ENCODE results near the gene GPR45.

The GPR45 gene

GRCh38 chr2:105224444-105224843 is 17.1 kb upstream of the GPR45 start:
- no peak overlapping the region for H3K4me3 ChIP-seq (ENCODE audit: low read depth in 1 of 2, low read length in 1 of 2)
- TF ChIP-seq, protein P1, sequence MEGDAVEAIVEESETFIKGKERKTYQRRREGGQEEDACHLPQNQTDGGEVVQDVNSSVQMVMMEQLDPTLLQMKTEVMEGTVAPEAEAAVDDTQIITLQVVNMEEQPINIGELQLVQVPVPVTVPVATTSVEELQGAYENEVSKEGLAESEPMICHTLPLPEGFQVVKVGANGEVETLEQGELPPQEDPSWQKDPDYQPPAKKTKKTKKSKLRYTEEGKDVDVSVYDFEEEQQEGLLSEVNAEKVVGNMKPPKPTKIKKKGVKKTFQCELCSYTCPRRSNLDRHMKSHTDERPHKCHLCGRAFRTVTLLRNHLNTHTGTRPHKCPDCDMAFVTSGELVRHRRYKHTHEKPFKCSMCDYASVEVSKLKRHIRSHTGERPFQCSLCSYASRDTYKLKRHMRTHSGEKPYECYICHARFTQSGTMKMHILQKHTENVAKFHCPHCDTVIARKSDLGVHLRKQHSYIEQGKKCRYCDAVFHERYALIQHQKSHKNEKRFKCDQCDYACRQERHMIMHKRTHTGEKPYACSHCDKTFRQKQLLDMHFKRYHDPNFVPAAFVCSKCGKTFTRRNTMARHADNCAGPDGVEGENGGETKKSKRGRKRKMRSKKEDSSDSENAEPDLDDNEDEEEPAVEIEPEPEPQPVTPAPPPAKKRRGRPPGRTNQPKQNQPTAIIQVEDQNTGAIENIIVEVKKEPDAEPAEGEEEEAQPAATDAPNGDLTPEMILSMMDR (IDR thresholded peaks at IDR 0.05), result no peak
- H3K27me3 ChIP-seq, result no peaks in the 10 kb centered on the region
- no peak overlapping the region for H3K27ac ChIP-seq
- H3K9me3 ChIP-seq, result no peaks in the 10 kb centered on the region
- no peaks in the 10 kb centered on the region for H3K36me3 ChIP-seq
- H3K4me1 ChIP-seq (ENCODE audit: control insufficient read depth in 1 of 2, insufficient read depth in 1 of 2, low read depth in 1 of 2, low read length in 1 of 2), result no peaks in the 10 kb centered on the region

DNA sequence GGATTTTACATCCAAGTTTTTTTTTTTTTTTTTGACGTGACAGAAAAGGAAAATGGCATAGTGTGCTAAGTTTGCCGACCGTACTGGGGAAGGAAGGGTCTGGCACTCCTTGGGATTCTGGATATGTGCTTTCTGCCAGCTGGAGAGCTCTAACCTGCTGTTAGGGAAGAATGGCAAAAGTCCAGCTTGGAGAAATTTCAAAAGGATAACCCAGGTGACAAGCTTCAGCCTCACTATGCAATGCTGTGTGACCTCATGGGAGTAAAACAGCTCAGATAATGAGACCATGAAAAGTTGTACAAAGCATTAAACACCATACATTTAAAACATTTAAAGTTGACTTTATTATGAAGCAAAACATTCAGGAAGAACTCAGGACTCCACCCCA is 10.3 kb upstream of the GPR45 start:
- Histone ChIP-seq H3K9me3 (no peaks in the 10 kb centered on the region), H3K4me3 (ENCODE audit: low read depth in 1 of 2, low read length in 1 of 2) (no peak overlapping the region), H3K4me1 (ENCODE audit: control insufficient read depth in 1 of 2, insufficient read depth in 1 of 2, low read depth in 1 of 2, low read length in 1 of 2) (no peaks in the 10 kb centered on the region), H3K36me3 (no peaks in the 10 kb centered on the region), H3K27ac (no peak overlapping the region), H3K27me3 (peaks cover 11% of the 10 kb centered on the region)
- TF ChIP-seq, protein P1 (IDR thresholded peaks at IDR 0.05), result no peak

GRCh38 chr2:105235388-105236059 is 6.0 kb upstream of the GPR45 start:
- H3K36me3 ChIP-seq, result no peaks in the 10 kb centered on the region
- no peaks in the 10 kb centered on the region for H3K9me3 ChIP-seq
- no peak overlapping the region for H3K27ac ChIP-seq
- H3K4me1 ChIP-seq (ENCODE audit: control insufficient read depth in 1 of 2, insufficient read depth in 1 of 2, low read depth in 1 of 2, low read length in 1 of 2), result peaks cover 0 to 7% of the 10 kb centered on the region in 2 experiments
- peaks cover 33% of the 10 kb centered on the region for H3K27me3 ChIP-seq
- no peak overlapping the region for H3K4me3 ChIP-seq (ENCODE audit: low read depth in 1 of 2, low read length in 1 of 2)
- TF ChIP-seq, protein P1 (IDR thresholded peaks at IDR 0.05), result no peak

DNA sequence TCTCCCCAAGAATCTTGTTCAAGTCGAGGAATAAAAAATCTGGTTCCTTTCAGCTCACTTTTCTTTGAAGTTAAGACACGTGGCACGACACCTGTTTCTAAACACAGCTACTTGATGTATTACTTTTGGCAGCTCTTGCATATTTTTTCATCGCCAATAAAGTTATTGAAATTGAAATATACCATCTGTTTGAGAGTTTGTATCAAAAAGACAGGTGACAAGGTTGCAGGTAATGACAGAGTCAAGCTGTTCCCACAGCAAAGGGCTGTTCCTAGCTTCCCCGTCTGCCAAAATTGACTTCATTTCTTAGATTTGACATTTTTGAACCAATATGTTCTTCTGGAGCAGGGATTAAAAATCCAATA is 5.5 kb upstream of the GPR45 start:
- H3K36me3 ChIP-seq, result no peaks in the 10 kb centered on the region
- H3K4me3 ChIP-seq (ENCODE audit: low read depth in 1 of 2, low read length in 1 of 2), result no peak overlapping the region
- H3K4me1 ChIP-seq (ENCODE audit: control insufficient read depth in 1 of 2, insufficient read depth in 1 of 2, low read depth in 1 of 2, low read length in 1 of 2), result peaks cover 0 to 7% of the 10 kb centered on the region in 2 experiments
- H3K9me3 ChIP-seq, result no peaks in the 10 kb centered on the region
- H3K27ac ChIP-seq, result no peak overlapping the region
- TF ChIP-seq, protein P1 (IDR thresholded peaks at IDR 0.05), result no peak
- H3K27me3 ChIP-seq, result peaks cover 33% of the 10 kb centered on the region

DNA sequence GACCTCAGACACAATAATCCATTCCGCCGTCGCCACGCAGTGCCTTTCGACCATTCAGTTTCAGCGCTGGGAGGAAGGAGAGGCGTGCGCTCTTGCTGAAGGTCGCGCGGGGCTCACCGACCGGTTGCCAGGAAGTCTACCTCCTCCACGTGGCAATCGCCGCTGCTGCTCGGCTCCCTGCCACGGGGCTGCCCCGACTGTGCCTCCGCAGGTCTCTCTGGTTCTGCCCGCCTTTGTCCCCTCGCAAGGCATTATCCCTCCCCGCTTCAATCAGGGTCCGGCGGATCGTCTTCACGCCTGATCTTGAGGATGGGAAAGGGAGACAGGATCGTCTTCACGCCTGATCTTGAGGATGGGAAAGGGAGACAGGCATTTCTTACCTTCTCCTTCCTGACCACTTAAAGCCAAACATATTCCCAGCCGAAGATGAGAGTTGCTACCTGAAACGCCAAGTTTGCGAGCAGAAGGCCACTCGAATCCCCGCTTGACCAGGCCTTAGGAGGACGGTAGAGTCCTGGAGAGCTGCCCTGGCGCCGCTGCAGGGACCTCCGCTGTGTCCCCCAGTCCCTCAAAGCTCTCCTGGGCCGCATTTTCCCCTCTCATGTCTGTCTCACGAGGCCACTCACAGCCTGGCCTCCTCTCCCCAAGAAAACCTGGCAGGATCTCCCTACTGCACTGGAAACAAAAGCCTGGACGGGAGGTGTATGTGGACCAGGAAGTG is 4.3 kb upstream of the GPR45 start:
- TF ChIP-seq, protein P1 (IDR thresholded peaks at IDR 0.05), result no peak
- Histone ChIP-seq H3K4me1 (ENCODE audit: control insufficient read depth in 1 of 2, insufficient read depth in 1 of 2, low read depth in 1 of 2, low read length in 1 of 2) (peaks cover 0 to 7% of the 10 kb centered on the region in 2 experiments), H3K27me3 (peaks cover 33% of the 10 kb centered on the region), H3K27ac (no peak overlapping the region), H3K36me3 (no peaks in the 10 kb centered on the region), H3K4me3 (ENCODE audit: low read depth in 1 of 2, low read length in 1 of 2) (no peak overlapping the region), H3K9me3 (no peaks in the 10 kb centered on the region)
